Left forelimb (tissue), 1 donor: ENCODE measurements around the gene ASB18.
A peak's percentile ranks its signal among the peaks of the same experiment; 100 is the strongest.

Experiments used
- DNase-seq: peaks from one replicate; pipeline ENCODE4 v3.0.0-alpha.2; 2018; ENCODE audit warnings: low spot score

ASB18 gene

GRCh38 chr2:236163471-236164200 lies 100.6 kb downstream of the ASB18 start:
- DNase-seq, result no peak

DNA sequence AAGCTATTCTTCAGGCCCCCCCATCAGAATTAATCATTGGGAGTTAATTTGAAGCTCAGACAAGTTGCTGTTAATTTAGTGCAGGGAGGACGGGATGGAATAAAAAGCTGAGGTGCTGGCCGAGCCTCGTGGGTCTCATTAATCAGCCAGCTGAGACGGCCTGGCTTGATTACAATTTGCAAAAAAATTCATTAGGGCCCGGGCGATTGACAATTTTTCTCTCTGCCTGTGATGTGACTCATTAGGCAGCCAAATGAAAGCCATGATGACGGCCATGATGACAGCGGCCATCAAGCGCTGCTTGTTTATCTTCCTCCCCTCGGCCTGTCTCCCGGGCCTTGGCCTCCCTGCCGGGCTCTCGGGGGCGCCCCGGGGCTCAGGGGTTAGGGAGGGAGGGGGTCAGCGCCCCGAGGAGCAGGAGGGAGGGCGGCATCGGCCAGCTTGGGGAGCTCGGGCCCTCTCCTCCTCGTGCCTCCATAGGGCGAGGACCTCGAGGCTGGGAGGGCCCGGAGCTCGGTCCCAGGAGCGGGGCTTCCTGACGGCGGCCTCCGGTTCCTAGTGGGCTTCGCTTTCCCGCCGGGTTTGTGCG lies 101.2 kb downstream of the ASB18 start:
- no peak for DNase-seq

GRCh38 chr2:236162031-236162845 lies 102.0 kb downstream of the ASB18 start:
- no peak for DNase-seq

- DNase-seq, result no peak
Observed at GRCh38 chr2:236161531-236161930, 102.7 kb downstream of the ASB18 start.

DNA sequence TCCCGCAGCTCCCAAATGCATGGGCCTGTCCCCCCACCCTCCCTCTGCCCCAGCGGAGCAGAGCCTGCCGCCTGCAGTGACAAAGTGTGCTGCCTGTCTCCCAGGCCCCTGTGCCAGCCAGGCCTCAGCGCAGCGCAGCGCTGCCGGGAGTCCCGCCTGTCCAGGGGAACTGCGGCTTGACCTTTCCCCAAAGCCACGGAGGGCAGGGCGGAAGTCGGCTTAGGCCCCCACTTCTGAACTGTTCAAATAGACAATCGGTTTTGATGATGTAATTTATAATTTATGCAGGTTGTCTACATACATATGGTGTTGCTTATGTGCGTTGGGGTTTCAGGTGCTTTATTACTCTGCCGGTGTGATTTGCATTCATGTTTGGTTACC lies 103.1 kb downstream of the ASB18 start:
- DNase-seq, result no peak

- DNase-seq, result no peak
Observed at GRCh38 chr2:236160366-236161081, 103.7 kb downstream of the ASB18 start.

DNA sequence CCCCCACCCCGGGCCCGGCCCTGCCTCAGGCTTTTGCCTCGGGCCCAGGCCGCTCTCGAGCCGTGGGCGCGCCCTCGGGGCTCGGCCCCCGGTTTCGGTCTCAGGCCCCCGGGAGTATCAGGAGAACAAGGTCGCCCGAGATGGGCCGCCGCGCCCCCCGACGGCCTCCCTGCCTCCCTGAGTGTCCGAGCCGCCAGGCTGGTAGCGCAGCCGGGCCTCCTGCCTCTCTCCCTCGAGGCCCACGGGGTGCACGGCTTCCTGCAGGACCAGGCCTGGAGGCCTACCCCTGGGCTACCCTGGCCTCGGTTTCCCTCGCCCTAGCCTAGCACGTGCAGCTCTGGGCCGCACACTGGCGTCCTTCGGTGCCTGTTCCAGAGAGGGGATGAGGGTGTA lies 104.4 kb downstream of the ASB18 start:
- no peak for DNase-seq

DNA sequence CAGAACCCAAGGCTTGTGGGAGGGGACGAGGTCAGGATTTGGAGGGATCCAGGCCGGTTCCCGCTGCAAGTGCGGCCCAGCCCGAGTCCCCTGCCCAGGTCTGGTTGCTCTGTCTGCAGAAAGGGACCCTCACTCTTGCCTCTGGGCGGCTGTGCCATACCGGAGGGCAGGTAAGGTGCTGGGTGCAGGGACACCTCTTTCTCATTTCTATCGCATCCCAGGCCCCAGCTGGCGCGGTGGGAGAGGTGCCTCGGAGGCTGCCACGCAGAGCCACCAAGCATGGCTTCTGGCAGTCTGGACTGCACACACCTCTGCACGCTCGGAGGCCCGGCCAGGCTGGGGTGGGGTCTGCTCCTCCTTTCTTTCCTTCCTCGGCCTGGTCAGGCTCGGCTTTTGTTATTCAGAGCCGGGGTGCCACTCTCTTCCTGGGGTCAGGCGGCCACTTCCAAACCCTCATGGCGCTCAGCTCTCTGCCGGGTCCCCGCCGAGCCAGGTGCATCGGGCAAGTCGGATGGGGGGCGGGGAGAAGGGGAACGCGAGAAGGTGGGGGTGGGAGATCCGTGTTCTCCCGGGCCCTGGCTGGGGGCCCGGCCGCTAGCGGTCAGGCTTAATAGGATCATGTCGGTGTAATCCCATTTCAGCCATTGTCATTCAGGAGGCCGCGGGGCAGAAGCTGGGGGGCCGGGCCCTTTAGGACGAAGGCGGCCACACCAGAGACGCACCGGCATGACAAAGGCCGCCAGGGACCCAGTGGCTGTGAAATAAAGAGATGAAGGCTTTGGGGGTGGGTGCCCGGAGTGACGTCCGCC lies 105.0 kb downstream of the ASB18 start:
- no peak for DNase-seq

GRCh38 chr2:236157815-236158498 lies 106.2 kb downstream of the ASB18 start:
- no peak for DNase-seq

DNA sequence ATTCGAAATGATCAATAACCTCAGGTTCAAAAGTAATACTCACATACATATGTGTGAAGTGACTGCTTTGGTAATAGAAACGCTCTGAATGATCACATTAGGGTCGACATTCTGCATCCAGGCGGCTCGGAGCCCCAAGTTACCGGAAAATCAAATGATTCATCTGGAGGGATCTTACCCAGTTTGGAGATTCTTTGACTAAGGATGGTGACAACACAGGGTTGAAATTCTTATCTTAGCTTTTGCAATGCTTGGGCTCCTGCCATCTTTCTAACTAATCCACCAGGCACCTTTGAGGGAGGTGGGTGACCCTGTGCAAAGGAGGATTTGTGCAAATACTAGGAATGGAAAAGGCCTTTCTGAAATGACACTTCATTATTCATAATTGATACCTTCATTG lies 106.8 kb downstream of the ASB18 start:
- DNase-seq, result no peak

- DNase-seq, result no peak
Observed at GRCh38 chr2:236156860-236157194, 107.4 kb downstream of the ASB18 start.

GRCh38 chr2:236156095-236156859 lies 107.9 kb downstream of the ASB18 start:
- no peak for DNase-seq

- no peak for DNase-seq
Observed at GRCh38 chr2:236155406-236155805, 108.8 kb downstream of the ASB18 start.

DNA sequence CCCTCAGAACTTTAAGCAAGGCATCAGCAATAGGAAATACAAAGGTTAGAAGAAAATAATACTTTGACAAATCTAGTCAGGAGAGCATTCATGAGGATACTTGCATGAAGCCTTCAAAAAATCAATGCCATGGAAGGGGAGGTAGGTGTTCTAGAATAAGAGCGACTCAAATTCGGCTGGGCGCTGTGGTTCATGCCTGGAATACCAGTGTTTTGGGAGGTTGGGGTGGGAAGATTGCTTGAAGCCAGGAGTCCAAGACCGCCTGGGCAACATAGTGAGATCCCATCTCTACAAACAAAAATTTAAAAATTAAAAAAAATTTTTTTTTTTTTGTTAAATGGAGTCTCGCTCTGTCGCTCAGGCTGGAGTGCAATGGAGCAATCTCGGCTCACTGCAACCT lies 117.8 kb downstream of the ASB18 start:
- peak; percentile 4 for DNase-seq

GRCh38 chr2:236143811-236144210 lies 120.4 kb downstream of the ASB18 start:
- no peak for DNase-seq
